HG03457 (cell line): ENCODE measurements around the gene RHEBL1.

Source experiments
- ATAC-seq: cut with Tn5 transposase; IDR thresholded peaks from one replicate; pipeline ENCODE4 v1.9.1; 2021; ENCODE audit warnings: moderate number of reproducible peaks; ENCODE audit not compliant: unreplicated experiment

Gene RHEBL1

DNA sequence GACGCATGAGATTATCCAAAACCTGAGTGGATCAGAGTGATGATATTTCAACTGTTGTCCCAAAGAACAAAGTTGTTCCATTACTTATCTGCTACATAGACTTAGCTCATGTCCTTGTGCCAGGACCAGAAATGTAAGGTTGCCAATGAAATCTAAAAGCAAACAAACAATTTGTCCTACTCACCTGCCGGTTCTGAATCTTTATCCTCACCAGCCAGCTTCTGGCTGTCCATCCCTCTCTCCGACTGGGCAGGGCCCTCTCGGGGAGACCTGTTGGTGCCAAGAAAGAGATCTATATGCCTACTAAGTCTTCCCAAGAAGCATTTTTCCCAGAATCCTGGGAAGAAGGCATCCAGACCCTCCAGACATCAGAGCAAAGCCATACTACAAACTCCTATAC lies 14.7 kb downstream of the RHEBL1 start:
- no peak for ATAC-seq

DNA sequence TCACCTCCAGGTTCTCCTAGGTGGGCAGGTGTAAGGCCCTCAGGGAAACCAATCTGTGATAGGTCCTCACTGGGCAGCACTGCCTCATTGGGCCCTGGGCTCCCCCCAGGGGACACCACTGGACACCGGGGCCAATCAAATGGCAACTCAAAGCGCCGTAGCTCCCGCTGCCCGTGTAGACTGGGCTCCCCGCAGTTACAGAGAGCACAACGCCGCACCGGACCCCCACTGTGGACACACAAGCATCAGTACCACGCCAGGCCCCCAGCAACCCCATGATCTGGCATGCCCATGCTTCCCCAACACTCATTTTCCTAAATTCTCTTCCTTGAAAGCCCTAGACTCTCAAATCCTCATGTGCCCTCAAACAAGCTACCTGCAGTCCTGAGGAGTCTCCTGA lies 15.3 kb downstream of the RHEBL1 start:
- no peak for ATAC-seq

DNA sequence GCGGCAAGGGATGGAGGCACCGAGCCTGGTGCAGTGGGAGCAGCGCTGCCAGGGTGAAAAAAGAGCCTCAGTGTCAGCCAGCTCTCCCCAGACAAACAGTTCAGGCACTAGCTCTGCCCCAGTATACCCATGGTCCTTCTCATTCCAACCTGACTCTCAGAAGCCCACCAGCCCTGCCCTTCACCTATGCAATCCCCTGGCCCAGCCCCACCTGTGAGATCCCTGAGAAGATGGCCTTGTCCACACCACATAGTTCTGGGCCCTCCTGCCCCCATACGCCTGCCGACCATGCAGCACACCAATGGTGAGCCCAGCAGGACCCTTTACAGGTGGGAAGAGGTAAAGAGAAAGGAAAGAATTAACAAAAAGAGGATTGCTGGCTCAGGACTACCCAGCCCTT lies 15.7 kb downstream of the RHEBL1 start:
- no peak for ATAC-seq

DNA sequence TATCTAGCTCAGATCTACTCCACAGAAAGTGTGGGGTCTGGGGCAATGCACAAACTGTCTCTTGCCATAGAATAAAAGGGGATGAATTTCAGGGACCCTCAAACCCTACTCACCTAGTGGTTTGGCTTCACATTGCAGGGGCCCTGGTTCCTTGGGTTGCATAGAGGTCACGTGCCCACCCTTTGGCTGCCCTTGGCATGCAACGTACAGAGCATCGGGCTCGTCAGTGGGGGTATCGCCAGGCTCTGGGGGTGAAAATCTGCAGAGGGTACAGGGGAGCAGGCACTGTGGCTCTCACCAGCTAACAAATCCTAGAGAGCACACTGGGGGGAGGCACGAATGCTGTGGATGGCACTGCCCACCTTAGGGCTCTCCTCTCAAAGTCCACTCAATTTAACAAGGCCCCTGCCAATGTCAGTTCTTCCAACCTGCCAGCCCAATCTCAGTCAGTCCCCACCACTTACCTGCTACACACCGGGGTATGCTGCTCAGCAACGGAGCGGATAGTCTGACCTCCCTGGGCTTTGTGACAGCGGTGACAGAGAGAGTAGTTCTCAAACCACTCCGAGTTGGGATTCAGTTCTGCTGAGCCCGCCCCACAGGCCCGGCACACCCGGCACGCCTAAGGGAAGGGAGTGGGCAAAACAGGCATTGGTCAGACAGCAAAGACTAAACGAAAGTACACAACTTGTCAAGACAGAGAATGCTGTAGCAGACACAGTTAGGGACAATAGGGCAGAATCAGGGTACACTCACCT lies 17.1 kb downstream of the RHEBL1 start:
- no peak for ATAC-seq

DNA sequence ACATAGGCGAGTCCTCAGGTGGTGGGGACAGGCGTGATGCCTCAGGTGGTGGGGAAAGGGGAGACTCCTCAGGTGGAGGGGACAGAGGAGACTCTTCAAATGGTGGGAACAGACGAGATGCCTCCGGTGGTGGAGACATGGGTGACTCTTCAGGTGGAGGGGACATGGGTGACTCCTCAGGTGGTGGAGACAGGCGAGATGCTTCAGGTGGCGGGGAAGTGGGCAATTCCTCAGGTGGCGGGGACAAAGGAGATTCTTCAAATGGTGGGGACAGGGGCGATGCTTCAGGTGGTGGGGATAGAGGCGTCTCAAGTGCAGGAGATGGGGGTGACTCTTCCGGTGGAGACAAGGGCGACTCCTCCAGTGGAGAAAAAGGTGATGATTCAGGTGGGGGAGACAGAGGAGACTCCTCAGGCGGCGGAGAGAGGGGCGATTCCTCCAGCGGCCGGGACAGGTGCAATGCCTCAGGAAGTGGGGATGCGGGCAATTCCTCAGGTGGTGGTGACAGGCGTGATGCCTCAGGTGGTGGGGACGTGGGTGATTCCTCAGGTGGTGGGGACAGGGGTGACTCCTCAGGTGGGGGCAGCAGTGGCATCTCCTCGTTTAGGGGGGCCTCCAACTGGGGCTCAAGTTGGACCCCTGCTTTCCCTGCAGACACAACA lies 17.9 kb downstream of the RHEBL1 start:
- no peak for ATAC-seq

DNA sequence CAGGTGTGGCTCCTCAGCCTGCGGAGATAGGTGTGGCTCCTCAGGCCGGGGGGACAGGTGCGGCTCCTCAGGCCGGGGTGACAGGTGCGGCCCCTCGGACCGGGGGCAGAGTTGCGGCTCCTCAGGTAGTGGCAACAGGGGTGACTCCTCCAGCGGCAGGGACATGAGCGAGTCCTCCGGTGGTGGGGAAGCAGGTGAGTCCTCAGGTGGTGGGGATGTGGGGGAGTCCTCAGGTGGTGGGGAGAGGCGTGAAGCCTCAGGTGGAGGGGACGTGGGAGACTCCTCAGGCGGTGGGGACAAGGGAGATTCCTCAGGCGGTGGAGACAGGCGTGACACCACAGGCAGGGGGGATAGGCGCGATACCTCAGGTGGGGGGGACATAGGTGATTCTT lies 18.4 kb downstream of the RHEBL1 start:
- ATAC-seq: no peak

DNA sequence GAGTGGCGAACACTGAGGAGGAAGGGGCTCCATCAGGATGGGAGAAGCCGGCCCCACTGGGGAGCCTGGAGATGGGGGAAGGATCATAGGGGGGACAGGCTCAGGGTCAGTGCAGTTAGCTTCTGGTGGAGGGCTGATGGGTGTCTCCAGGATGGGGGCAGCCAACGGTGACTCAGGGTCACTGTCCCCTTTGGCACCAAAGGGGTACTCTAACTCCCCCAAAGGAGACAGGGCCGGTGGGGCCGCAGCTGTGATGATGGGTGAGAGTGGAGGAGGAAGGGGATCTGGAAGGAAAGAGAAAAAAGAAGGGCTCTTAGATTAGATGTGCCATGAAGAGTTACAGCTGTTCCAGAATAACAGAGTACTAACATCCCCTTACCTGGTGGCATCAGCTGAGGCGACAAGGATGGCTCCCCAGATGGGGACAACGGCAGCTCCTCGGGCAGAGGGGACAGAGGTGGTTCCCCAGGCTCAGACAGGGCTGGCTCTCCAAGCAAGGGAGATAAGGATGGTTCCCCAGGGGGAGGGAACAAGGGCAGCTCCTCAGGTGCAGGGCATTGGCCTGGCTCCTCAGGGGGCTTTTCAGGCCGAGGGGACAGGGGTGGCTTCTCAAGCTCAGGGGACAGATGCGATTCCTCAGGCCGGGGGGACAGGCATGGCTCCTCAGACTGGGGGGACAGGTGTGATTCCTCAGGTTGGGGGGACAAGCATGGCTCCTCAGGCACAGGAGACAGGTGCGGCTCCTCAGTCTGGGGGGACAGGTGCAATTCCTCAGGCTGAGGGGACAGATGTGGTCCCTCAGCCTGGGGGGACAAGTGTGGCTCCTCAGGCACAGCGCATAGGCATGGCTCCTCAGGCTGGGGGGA lies 19.0 kb downstream of the RHEBL1 start:
- no peak for ATAC-seq

DNA sequence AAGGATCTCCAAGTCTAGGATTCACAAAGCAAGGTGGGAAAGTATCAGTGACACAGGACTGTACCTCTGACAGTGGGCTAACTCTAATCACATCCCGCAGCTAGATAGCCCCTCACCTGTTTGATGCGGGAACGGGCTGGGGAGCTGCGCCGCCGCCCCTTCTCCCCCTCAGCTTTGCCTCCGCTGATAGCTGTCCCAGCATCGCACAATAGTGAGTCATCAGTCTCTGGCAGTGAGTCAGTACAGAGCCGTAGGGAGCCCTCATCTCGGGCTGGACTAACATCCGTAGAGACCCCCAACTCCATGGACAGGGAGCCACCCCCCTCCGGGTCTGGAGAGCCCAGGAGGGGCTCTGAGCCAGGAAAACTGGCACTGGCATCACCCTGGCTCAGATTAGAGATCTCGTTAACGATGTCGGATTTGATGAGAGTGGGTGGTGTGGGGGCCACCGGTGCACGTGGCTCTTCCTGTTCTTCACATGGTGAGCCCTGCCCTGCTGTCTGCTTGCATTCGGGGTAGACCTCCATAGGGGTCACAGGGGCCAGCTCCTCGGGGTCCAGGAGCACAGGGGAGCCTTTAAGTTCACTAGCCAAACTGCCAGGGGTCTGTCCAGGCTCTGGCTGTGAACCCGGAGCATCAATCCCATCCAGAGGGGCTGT lies 20.1 kb downstream of the RHEBL1 start:
- ATAC-seq: no peak

DNA sequence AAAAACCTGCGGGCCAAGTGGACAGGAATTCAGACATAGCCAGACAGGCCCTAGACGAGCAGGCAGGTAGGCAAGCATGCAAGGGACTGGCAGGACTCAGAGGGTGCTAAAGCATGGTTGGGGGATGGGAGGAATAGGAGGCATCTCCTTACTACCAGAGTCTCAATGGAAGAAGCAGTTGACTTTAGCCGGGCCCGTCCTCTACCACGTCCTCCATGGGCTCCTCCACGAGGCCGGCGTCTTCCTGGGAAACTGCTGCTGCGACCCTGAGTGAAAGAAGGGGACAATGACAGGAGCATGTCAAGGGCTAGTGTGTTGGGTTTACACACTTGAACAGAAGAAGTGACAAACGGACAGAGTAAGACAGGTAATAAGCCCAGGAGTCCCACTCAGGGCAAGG lies 20.8 kb downstream of the RHEBL1 start:
- no peak for ATAC-seq

DNA sequence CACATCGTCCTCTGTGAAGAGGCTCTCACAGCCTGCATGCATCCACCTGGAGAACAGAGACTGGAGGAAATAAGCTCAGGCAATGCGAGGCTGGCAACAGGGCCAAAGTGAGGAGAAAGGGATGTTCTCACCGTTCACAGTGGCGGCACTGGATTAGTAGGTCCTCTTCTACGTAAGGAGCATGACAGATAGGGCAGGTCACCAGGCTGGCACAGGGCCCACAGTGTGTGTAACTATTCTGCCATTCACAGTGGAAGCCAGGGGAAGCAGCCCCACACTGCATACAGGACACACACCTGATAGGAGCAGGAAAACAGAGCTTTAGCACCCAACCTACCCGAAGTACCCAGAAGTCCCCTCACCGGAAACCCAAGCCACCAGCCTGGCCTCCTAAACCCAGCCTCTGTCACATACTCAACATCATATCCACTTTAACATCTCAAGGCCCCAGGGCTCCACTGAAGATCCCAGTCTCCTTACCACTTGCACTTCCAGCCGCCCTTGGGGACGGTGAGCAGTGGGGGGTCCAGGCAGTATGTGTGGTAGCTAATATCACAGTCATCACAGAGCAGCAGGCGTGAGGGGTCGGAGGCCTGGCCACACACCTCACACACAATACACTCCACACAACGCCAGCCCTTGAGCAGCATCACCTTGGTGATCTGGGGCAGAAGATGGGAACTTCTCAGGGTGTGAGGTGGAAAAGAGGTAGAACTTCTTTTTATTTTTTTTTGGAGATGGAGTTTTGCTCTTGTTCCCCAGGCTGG lies 23.5 kb downstream of the RHEBL1 start:
- ATAC-seq: no peak

DNA sequence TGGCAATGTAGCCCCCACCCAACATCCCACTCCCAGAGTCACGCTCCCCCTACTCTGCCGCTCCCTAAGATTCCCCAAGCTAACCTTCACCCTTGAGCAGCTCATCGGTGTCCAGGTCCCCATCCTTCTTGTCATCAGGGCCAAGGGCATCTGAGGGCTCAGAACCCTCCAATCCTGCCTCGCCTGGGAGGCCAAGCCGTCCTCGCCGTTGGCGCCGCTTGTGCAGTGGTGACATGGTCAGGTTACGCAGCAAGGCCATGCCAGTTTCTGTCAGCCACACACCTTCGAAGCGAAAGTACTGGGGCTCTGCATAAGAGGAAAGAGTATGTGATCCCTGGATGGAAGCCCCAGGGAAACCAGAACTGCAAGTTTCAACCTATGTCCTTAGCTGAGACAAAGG lies 25.1 kb downstream of the RHEBL1 start:
- ATAC-seq: no peak

DNA sequence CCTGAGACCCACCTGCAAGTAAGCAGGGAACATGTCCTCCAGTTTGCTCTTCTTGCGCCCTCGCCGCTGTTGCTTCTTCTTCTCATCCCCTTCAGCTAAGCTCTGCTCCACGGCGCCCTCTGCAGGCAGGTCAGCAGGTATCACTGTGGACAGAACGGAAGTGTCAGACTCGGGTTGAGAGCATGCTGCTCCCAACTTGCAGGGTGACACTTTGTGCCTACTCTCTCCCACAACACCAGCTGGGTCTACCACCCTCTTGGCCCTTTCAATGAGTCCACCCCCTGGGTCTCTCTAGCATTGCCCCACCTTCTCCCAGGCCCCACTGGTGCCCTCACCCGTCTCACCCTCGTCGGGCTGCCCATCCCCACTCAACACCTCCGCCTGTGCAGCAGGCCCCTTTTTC lies 25.9 kb downstream of the RHEBL1 start:
- no peak for ATAC-seq

DNA sequence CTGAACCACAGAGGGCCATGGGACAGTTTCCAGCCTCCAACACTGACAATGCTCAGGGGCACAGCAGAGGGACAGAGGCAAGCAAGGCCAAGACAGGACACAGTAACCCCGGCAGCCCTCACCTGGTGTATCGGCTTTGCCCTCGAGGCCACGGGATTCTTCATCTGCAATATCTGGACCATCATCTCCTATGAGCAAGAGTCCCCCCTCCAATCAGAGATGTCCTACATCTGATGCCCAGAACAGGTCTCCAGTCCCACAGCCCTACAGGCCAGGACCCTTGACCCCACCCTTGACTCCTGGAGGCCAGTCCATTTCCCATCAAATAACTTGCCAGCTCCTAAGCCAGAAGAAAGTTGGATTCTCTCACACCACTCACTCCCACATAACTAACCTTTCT lies 26.5 kb downstream of the RHEBL1 start:
- no peak for ATAC-seq

DNA sequence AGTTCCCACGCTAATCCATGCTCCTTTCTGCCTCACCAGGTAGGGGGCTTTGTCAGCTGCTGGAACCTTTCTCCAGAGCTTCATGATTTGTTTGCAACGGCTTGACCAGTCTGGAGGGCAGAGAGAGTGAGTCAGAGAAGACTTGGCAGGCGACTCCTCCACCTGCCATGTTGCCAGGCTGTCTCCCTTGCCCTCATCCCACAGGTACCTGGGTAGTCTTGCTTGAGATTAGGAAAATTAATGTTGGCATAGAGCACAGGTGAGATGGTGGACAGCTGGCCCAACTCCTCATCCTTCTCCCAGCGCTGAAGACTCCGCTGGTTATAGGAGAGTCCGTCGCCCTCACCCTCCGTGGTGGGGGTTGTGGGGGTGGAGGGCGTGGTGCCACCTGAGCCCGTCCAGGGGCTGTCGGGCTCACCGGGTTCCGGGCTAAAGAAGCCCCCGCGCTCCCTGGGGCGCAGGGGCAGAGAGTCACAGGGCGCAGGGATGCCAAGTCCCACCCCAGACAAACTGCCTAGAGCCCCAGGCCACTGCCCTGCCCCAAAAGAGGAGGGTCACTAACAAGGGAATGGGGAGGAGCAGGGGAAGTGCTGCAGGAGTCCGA lies 27.8 kb downstream of the RHEBL1 start:
- no peak for ATAC-seq

DNA sequence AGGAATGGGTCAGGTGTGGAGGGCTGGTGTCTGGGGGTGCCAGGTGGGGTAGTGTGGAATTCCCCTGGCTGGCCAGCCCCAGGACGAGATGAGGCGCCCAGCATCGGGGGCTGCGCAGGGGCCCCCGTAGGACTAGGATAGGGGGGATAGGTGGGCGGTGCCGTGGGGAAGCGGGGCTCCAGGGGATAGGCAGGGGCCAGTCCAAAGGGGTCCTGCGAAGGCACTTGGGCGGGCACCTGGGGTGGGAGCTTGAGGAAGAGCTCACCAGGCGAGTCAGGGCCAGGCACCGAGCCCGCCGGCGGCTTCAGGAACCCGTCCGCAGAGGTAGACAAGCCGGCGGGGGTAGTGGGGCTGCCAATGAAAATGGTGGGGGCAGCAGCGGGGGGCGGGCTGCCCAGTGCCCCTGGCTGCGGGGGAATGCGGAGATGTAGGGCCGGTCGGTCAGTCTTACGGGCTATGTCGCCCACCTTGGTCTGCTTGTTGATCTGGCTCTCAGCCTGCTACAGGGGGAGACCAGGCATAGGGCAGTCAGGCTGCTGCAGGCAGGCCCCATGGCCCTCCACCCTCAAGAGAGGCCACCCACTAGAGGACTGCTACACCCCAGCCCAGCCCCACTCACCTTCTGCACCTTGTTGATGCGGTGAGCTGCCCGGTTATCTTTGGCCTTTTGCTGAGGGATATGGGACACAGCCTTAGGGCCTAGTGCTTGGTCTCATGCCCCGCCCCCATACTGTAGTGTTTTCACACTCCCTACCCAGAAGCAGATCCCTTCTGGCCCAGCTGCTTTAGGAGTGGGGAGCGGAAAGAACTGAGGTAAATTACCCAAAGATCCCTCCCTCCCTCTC lies 28.5 kb downstream of the RHEBL1 start:
- ATAC-seq: no peak

DNA sequence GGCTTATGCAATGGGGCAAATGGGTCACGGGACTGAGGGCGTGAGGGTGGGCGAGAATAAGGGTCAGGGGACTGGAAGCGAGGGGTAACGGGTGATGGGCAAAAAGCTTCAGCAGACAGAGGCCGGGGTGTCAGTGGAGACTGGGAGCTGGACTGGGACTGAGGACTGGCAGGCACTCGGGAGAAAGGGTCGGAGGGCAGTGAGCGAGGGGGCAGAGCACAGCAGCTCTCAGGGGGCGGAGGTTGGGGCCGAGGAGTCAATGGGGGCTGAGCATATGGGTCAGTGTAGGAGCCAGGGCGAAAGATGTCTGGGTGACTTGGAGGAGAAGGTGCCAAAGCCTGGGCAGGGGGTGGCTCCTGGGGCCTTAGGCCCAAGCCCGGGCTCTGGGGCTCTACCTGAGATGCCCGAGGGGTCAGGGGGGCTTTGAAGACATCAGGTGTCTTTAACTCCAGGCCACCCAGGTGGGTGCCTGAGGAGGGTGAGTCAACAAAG lies 29.4 kb downstream of the RHEBL1 start:
- no peak for ATAC-seq

DNA sequence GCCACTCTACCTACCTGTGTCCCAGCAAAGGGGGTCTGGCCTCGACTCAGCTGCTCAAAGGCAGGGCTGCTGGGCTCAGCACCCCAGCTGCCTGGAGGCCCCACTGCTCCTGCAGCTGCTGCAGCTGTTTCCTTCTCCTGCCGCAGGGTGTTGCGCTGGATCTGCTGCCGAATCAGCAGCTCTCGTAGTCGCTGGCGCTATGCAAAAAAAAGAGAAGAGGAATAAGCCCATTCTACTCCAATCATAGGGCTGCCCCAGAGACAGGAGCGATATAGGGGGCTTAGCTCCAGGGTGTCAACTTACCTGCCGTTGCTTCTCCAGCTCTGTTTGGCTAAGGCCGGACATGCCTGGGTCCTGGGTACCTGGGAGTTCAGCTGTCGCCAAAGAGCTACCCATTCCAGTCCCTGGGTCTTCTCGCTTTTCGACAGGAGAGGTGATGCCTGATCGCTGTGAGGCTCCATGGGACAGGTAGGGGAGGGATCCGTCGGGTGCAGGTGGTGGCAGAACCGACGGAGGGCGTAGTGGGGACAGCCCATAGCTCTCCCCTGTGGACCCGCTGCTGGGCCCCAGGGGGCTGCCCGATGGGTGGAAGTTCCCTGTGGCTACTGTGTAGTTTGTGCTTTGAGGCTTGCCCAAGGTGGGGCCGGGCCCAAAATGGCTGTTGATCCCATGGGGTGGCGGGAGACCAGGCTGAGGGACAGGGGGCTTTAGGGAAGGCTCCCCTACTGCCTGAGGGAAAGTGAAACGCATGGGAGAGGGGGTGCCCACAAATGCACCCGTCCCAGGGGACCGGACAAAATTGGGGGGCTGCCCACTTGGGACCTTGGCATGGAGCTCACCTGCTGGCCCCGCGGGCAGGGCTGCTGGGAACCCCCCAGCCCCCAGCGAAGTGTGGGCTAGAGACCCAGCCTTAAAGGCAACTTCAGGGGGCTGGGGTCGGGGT lies 30.1 kb downstream of the RHEBL1 start:
- no peak for ATAC-seq
